ENCODE measurements around the gene ADISSP. TPM values are rescaled to one million over a fixed set of nuclear protein-coding genes. Genes with fewer than 3 reads are reported as not detected.

Gene ADISSP
- total RNA-seq, 1 experiment from 2014 or later: 27.3 TPM

DNA sequence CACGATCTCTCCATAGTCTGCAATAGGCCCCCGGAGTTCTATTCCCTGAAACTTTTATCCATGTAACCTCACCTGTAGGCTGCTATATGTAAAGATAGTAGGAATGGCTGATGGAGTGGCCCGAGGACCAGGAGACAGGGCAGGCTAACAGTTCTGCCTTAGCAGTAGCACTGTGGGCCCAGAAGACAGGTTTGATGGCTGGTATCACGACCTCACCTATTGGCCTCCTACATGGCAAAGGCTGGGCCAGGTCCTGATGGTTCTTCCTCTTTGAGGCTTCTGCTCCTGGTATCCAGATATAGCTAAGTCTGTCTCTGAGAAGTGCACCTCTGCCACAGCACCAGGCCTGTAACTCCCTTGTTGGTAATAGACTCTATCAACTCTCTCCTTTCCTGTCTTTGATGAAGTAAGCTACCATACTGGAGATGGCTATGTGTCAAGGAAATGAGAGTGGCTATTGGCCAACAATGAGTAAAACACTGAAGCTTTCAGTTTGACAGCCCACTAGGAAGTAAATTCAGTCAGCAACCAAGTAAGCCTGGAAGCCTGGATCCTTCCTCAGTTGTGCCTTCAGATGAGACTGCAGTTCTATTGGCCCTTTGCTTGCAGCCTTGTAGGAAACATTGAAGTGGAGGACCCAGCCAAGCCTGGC, 8.0 kb upstream of the ADISSP start:
- BruUV-seq (replicated peaks): no TSS peak
- CTCF ChIA-PET: no interaction called here
- no peak overlapping the region for H3K27ac Mint-ChIP-seq (ENCODE audit: unreplicated experiment)

DNA sequence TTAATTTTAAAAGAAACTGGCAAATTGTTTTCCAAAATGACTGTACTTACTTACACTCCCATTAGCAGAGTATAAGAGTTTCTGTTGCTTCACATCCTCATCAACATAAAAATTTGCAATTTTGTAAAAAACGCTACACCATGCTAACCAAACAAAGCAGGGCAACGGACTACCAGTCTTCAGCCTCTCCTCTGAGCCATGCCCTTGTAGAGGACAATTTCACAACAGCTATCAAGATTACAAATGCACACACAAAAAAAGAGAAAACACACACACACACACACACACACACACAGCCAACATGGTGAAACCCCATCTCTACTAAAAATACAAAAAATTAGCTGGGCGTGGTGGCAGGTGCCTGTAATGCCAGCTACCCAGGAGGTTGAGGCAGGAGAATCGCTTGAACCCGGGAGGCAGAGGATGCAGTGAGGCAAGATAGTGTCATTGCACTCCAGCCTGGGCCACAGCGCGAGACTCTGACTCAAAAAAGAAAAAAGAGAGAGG, 4.1 kb upstream of the ADISSP start:
- CTCF ChIA-PET: no interaction called here
- Mint-ChIP-seq H3K27me3 (ENCODE audit: unreplicated experiment) (no peaks in the 10 kb centered on the region), H3K4me1 (ENCODE audit: low read depth, unreplicated experiment) (no peaks in the 10 kb centered on the region)

More for the DNA sequence above, 8.0 kb upstream of the ADISSP start:
- Mint-ChIP-seq H3K4me1 (ENCODE audit: low read depth, unreplicated experiment) (peaks cover 5% of the 10 kb centered on the region), H3K4me3 (ENCODE audit: low read depth, unreplicated experiment) (no peak overlapping the region), H3K9me3 (ENCODE audit: low read depth, unreplicated experiment) (no peaks in the 10 kb centered on the region), H3K36me3 (ENCODE audit: insufficient read depth, unreplicated experiment) (peaks cover 8% of the 10 kb centered on the region), H3K27me3 (ENCODE audit: unreplicated experiment) (peaks cover 26% of the 10 kb centered on the region)
- TF ChIP-seq, protein P1, sequence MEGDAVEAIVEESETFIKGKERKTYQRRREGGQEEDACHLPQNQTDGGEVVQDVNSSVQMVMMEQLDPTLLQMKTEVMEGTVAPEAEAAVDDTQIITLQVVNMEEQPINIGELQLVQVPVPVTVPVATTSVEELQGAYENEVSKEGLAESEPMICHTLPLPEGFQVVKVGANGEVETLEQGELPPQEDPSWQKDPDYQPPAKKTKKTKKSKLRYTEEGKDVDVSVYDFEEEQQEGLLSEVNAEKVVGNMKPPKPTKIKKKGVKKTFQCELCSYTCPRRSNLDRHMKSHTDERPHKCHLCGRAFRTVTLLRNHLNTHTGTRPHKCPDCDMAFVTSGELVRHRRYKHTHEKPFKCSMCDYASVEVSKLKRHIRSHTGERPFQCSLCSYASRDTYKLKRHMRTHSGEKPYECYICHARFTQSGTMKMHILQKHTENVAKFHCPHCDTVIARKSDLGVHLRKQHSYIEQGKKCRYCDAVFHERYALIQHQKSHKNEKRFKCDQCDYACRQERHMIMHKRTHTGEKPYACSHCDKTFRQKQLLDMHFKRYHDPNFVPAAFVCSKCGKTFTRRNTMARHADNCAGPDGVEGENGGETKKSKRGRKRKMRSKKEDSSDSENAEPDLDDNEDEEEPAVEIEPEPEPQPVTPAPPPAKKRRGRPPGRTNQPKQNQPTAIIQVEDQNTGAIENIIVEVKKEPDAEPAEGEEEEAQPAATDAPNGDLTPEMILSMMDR (IDR thresholded peaks at IDR 0.05; ENCODE audit: unreplicated experiment): no peak
- DNase-seq: no peak
- intact Hi-C loops (cut with micrococcal nuclease; ENCODE audit: unreplicated experiment): no loop called here

DNA sequence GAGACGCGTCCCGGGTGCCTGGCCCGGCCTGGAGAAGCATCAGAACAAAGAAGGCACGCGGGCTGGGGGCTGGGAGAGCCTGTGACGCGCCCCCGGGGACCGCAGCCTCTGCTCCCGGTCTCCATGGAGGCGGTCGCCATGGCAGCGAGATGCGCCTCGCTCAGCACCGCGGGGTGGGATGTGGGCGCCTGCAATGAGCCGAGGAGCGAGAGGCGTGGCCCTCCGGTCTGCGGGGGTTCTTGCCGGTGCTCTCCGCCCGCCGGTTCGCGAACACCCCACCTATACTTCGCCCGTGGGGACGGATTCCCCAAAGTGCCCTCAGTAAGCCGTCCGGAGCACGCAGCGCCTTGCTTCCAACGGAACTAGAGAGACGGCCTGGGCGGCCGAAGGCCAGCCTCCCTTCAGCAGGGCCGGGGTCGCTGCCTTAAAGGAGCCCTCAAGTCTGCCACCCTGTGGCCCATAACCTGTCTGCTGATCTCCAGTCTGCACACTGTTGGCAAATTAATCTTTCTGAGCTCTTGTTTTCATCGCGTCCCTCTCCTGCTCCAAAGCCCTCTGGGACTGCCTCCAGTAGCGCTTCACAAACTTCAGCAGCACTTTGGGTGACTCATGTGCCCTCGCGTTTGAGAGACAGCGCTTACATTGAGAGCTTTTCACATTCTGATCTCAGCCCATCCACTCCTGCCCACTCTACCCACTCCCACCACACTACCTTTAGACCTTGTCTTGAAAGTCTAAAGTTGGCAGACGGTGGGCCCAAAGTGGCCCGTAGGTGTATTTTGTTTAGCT, 983 bp upstream of the ADISSP start:
- CTCF ChIA-PET: interaction anchor here (0.6 to 1.6 kb wide), 8 partner anchors 10 to 92 kb away, joined by 3 to 9 read pairs (median 4); partner anchors contain the start of genes AP5S1, CDC25B and SPEF1
- BruUV-seq (replicated peaks): TSS peak; percentile 70
- intact Hi-C loops (cut with micrococcal nuclease; ENCODE audit: unreplicated experiment): no loop called here
- DNase-seq: peak; percentile 60
- H3K27me3 Mint-ChIP-seq (ENCODE audit: unreplicated experiment): no peaks in the 10 kb centered on the region
- no peaks in the 10 kb centered on the region for H3K9me3 Mint-ChIP-seq (ENCODE audit: low read depth, unreplicated experiment)
- H3K4me3 Mint-ChIP-seq (ENCODE audit: low read depth, unreplicated experiment): peak overlapping the region; percentile 78
- TF ChIP-seq, protein P1 (IDR thresholded peaks at IDR 0.05; ENCODE audit: unreplicated experiment): no peak
- H3K27ac Mint-ChIP-seq (ENCODE audit: unreplicated experiment): peak overlapping the region; percentile 67
- no peaks in the 10 kb centered on the region for H3K4me1 Mint-ChIP-seq (ENCODE audit: low read depth, unreplicated experiment)
- H3K36me3 Mint-ChIP-seq (ENCODE audit: insufficient read depth, unreplicated experiment): peaks cover 29% of the 10 kb centered on the region

More for the DNA sequence above, 4.1 kb upstream of the ADISSP start:
- Mint-ChIP-seq H3K27ac (ENCODE audit: unreplicated experiment) (no peak overlapping the region), H3K4me3 (ENCODE audit: low read depth, unreplicated experiment) (no peak overlapping the region), H3K36me3 (ENCODE audit: insufficient read depth, unreplicated experiment) (peaks cover 24% of the 10 kb centered on the region), H3K9me3 (ENCODE audit: low read depth, unreplicated experiment) (no peaks in the 10 kb centered on the region)
- TF ChIP-seq, protein P1 (IDR thresholded peaks at IDR 0.05; ENCODE audit: unreplicated experiment): no peak
- no peak for DNase-seq
- intact Hi-C loops (cut with micrococcal nuclease; ENCODE audit: unreplicated experiment): no loop called here
- BruUV-seq (replicated peaks): no TSS peak

DNA sequence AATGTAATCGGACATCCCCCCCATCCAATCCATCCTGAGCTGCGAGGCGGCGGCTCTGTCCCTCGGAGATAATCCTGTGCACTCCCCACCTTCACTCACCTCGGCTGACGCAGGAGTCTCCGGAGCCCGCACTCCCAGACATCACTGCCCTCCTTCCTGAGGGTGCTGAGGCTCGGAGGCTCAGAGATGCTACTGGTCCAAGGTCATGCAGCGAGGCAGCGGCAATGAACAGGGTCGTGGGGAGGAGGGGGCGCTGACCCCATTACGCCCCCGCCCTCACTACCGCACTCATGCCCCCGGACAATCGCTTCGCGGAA, 485 bp downstream of the ADISSP start:
- TSS peak; percentile 56 for BruUV-seq (replicated peaks)
- intact Hi-C loops (cut with micrococcal nuclease; ENCODE audit: unreplicated experiment): no loop called here
- H3K9me3 Mint-ChIP-seq (ENCODE audit: low read depth, unreplicated experiment): no peaks in the 10 kb centered on the region
- TF ChIP-seq, protein P1 (IDR thresholded peaks at IDR 0.05; ENCODE audit: unreplicated experiment): no peak
- CTCF ChIA-PET: interaction anchor here (0.6 to 1.2 kb wide), 6 partner anchors 14 to 224 kb away, joined by 3 to 5 read pairs (median 4); partner anchors contain the start of genes AP5S1, CDC25B and SPEF1
- no peak overlapping the region for H3K27ac Mint-ChIP-seq (ENCODE audit: unreplicated experiment)
- H3K36me3 Mint-ChIP-seq (ENCODE audit: insufficient read depth, unreplicated experiment): peaks cover 29% of the 10 kb centered on the region
- no peaks in the 10 kb centered on the region for H3K4me1 Mint-ChIP-seq (ENCODE audit: low read depth, unreplicated experiment)
- no peaks in the 10 kb centered on the region for H3K27me3 Mint-ChIP-seq (ENCODE audit: unreplicated experiment)
- DNase-seq: no peak
- H3K4me3 Mint-ChIP-seq (ENCODE audit: low read depth, unreplicated experiment): peak overlapping the region; percentile 78

Data from Calu3 (cell line).